PFSK-1 (cell line): Measurements from ENCODE around the gene GNAO1.

Experiments
- FOXP2 ChIP-seq: optimal IDR thresholded peaks from 2 replicates; pipeline ENCODE3; 2011; ENCODE audit warnings: borderline replicate concordance, control low read depth, inconsistent platforms; ENCODE audit not compliant: insufficient read depth; ENCODE audit errors: extremely low read length, extremely low read depth
- POLR2AphosphoS5 ChIP-seq: IDR thresholded peaks from 2 replicates; pipeline ENCODE4 v1.6.1; 2012; ENCODE audit warnings: low read depth, mild to moderate bottlenecking, control low read depth, low read length, moderate library complexity
- REST ChIP-seq, 2 experiments: IDR thresholded peaks; 2 replicates each; pipeline versions ENCODE4 v1.6.1 to v1.8.0; 2011 to 2012; ENCODE audit warnings: low read depth in 2 of 2, low read length in 2 of 2, control low read depth in 1 of 2, inconsistent platforms in 1 of 2, mild to moderate bottlenecking in 1 of 2, moderate library complexity in 1 of 2; ENCODE audit not compliant: insufficient read depth in 1 of 2
- SIN3A ChIP-seq: IDR thresholded peaks from 2 replicates; pipeline ENCODE4 v1.6.1; 2012; ENCODE audit warnings: mild to moderate bottlenecking, low read length, moderate library complexity, borderline replicate concordance; ENCODE audit not compliant: insufficient read depth
- TAF1 ChIP-seq: IDR thresholded peaks from 2 replicates; pipeline ENCODE4 v1.6.1; 2012; ENCODE audit warnings: low read length, control low read depth, borderline replicate concordance; ENCODE audit not compliant: insufficient read depth

GNAO1 gene

GRCh38 chr16:56192635-56192945 is 1.3 kb downstream of the GNAO1 start:
- no peak for TF ChIP-seq SIN3A
- no peak for TF ChIP-seq TAF1

GRCh38 chr16:56192986-56193945 is 2.0 kb downstream of the GNAO1 start:
- peak in 1 of 2 experiments; percentile 79; a peak in 2 of 4 replicates for TF ChIP-seq REST (IDR thresholded peaks at IDR 0.05; ENCODE audit: insufficient read depth in 1 of 2, low read depth in 2 of 2, low read length in 2 of 2)
- TF ChIP-seq POLR2AphosphoS5, result no peak

GRCh38 chr16:56193951-56194726 is 2.9 kb downstream of the GNAO1 start:
- TF ChIP-seq REST (IDR thresholded peaks at IDR 0.05; ENCODE audit: insufficient read depth in 1 of 2, low read depth in 2 of 2, low read length in 2 of 2) (peak; percentile 92 to 95), SIN3A (no peak; the same call in 1 of the 2 replicates)

GRCh38 chr16:56195151-56195550 is 3.9 kb downstream of the GNAO1 start:
- TF ChIP-seq FOXP2, result no peak
- no peak for TF ChIP-seq POLR2AphosphoS5
- no peak for TF ChIP-seq REST (IDR thresholded peaks at IDR 0.05; ENCODE audit: insufficient read depth in 1 of 2, low read depth in 2 of 2, low read length in 2 of 2)
- no peak for TF ChIP-seq TAF1
- no peak for TF ChIP-seq SIN3A

GRCh38 chr16:56196381-56196780 is 5.1 kb downstream of the GNAO1 start:
- TF ChIP-seq POLR2AphosphoS5, result no peak
- no peak for TF ChIP-seq FOXP2
- no peak for TF ChIP-seq SIN3A
- no peak for TF ChIP-seq REST (IDR thresholded peaks at IDR 0.05; ENCODE audit: insufficient read depth in 1 of 2, low read depth in 2 of 2, low read length in 2 of 2)
- TF ChIP-seq TAF1, result no peak
